ENCODE measurements around the gene USP46. TPM values are rescaled to one million over a fixed set of nuclear protein-coding genes. Genes with fewer than 3 reads are reported as not detected.

The USP46 gene
- total RNA-seq, 6 experiments from 2014 or later = 23.9 to 30.9 (median 26.3) TPM

DNA sequence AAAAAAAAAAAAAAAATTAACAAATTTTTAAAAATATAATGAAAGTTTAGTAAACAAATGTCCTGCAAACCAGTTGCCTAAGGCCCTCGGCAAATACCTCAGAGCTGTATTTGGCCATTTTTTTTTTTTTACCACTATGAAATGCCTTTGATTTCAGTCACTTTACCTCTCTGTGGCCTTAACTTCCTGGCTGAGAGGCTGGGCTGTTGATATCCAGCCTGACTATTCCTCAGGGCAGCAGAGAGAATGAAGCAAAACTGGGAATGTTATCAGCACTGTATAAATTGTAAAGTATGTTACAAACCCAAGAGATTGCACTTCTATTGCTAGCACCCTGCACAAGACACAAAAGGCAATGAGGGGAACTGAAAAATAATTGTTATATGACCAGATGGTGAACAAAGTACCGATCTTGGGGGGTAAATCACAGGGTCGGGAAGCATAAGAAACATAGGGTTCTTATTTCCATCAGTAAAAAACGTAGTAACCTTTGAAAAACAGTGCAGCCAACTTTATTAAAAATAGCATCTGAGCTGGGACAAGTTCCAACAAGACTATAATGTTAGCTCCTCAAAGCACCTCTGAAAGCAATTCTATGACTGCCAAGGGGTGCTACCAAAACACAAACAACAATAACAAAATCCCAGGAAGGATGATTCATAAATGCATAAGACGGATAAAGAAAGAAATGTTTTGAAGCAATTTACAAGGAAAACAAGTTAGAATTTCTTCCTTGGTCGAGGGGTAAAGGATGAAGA is 18.1 kb downstream of the USP46 start:
- H3K9me3 Mint-ChIP-seq = no peaks in the 10 kb centered on the region
- peak; percentile 15 for DNase-seq
- no peaks in the 10 kb centered on the region for H3K36me3 Mint-ChIP-seq (ENCODE audit: low read depth)
- H3K4me1 Mint-ChIP-seq (ENCODE audit: low read depth) = peaks cover 33% of the 10 kb centered on the region
- TF ChIP-seq, protein P1, sequence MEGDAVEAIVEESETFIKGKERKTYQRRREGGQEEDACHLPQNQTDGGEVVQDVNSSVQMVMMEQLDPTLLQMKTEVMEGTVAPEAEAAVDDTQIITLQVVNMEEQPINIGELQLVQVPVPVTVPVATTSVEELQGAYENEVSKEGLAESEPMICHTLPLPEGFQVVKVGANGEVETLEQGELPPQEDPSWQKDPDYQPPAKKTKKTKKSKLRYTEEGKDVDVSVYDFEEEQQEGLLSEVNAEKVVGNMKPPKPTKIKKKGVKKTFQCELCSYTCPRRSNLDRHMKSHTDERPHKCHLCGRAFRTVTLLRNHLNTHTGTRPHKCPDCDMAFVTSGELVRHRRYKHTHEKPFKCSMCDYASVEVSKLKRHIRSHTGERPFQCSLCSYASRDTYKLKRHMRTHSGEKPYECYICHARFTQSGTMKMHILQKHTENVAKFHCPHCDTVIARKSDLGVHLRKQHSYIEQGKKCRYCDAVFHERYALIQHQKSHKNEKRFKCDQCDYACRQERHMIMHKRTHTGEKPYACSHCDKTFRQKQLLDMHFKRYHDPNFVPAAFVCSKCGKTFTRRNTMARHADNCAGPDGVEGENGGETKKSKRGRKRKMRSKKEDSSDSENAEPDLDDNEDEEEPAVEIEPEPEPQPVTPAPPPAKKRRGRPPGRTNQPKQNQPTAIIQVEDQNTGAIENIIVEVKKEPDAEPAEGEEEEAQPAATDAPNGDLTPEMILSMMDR (IDR thresholded peaks at IDR 0.05) = no peak
- peak overlapping the region; percentile 27; the same call in 1 of the 2 replicates for H3K4me3 Mint-ChIP-seq
- H3K27me3 Mint-ChIP-seq (ENCODE audit: insufficient read depth) = no peaks in the 10 kb centered on the region
- H3K27ac Mint-ChIP-seq = peak overlapping the region; percentile 63

DNA sequence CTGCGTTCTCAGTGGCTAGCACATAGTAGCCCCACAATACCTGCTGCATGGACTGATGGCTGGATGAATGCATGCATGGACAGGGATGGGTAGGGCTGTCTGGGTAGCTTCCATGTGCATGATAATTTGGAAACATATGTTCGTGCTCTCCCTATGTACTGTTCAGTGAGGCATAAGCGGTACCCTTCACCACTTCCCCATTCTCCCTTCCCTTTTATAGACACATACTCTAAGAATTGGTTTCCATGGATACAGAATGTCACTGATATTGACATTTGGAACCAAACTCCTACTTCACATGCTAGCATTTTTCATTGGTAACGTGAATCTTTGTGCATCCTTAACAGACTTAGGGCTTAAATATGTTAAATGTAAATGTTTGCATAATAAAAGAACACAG is 20.4 kb downstream of the USP46 start:
- H3K9me3 Mint-ChIP-seq = no peaks in the 10 kb centered on the region
- H3K4me3 Mint-ChIP-seq = no peak overlapping the region
- H3K4me1 Mint-ChIP-seq (ENCODE audit: low read depth) = peaks cover 33% of the 10 kb centered on the region
- H3K27ac Mint-ChIP-seq = no peak overlapping the region
- no peaks in the 10 kb centered on the region for H3K27me3 Mint-ChIP-seq (ENCODE audit: insufficient read depth)
- TF ChIP-seq, protein P1 (IDR thresholded peaks at IDR 0.05) = no peak
- no peak for DNase-seq
- H3K36me3 Mint-ChIP-seq (ENCODE audit: low read depth) = no peaks in the 10 kb centered on the region

DNA sequence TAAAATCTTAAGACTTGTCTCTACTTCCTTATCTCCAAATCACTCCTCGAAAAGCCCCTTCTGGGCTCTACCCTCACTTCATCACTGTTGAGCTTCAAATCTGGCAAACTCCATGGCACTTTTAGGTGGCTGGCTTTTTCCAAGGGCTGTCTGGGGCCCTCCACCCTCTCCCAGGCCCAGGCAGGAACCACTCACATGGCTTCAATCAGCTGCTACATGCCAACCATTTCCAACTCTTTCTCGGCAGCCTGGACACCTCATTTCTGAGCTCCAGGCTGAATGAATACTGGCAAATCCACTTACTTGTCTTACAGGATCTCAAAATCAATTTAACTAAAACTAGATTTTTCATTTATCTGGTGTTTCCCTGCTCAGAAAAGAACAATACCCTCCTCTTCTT is 22.0 kb downstream of the USP46 start:
- TF ChIP-seq, protein P1 (IDR thresholded peaks at IDR 0.05) = no peak
- Mint-ChIP-seq H3K9me3 (no peaks in the 10 kb centered on the region), H3K36me3 (ENCODE audit: low read depth) (no peaks in the 10 kb centered on the region), H3K4me3 (no peak overlapping the region), H3K27ac (no peak overlapping the region), H3K27me3 (ENCODE audit: insufficient read depth) (no peaks in the 10 kb centered on the region; the same call in 1 of the 2 replicates), H3K4me1 (ENCODE audit: low read depth) (peaks cover 21% of the 10 kb centered on the region)
- DNase-seq = no peak

DNA sequence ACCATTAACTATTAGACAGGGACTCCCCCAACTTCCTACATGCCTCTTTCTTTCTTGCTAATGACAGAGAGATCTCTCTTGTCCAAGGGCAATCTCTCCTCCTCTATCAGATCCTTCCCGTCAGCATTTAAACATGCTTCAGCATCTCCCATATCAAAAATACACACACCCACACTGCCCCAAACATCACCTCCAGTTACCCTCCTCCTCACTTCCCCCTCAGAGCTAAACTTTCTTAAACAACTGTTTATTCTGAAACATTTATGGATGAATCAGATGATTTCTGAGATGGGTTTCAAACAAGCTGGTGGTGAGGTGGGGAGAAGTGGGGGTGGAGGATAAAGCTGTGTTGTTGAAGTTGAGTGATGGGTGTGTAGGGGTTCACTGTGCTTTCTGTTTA is 23.5 kb downstream of the USP46 start:
- Mint-ChIP-seq H3K27me3 (ENCODE audit: insufficient read depth) (no peaks in the 10 kb centered on the region; the same call in 1 of the 2 replicates), H3K9me3 (no peaks in the 10 kb centered on the region), H3K36me3 (ENCODE audit: low read depth) (no peaks in the 10 kb centered on the region), H3K4me1 (ENCODE audit: low read depth) (peaks cover 6% of the 10 kb centered on the region; the same call in 1 of the 2 replicates), H3K27ac (no peak overlapping the region), H3K4me3 (no peak overlapping the region)
- DNase-seq = no peak
- TF ChIP-seq, protein P1 (IDR thresholded peaks at IDR 0.05) = no peak

DNA sequence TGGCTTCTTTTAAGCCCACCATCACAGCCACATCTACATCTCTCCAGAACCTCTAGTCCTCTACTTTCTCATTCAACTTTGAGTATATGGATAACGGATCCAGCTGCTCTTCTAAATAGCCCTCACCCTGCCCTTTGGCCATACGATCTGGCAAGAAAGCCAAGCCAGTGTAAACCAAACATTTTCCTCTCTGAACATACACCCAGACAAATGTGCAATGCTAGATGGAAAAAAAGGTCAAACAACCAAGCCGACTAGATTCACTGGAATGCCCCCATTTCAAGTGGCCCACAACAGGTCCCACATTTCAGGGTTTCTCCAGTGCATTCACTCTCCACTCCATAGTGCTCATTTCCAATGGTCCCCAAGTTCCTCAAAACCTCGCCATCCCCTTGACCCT is 24.0 kb downstream of the USP46 start:
- TF ChIP-seq, protein P1 (IDR thresholded peaks at IDR 0.05) = no peak
- no peak overlapping the region for H3K4me3 Mint-ChIP-seq
- no peaks in the 10 kb centered on the region for H3K9me3 Mint-ChIP-seq
- H3K27me3 Mint-ChIP-seq (ENCODE audit: insufficient read depth) = no peaks in the 10 kb centered on the region; the same call in 1 of the 2 replicates
- no peak for DNase-seq
- H3K36me3 Mint-ChIP-seq (ENCODE audit: low read depth) = no peaks in the 10 kb centered on the region
- no peak overlapping the region for H3K27ac Mint-ChIP-seq
- H3K4me1 Mint-ChIP-seq (ENCODE audit: low read depth) = peaks cover 6% of the 10 kb centered on the region; the same call in 1 of the 2 replicates

All from HFFc6 (cell line).